HG03064 (cell line): ENCODE data around the gene ANKRD24.
"Not testable (repeated sequence)": the region's sequence is repeated elsewhere in the genome, so short reads cannot be mapped to it uniquely, and the experiment has no call there.

Experiments used
- ATAC-seq: cut with Tn5 transposase; IDR thresholded peaks from one replicate; pipeline ENCODE4 v1.9.1; 2021; ENCODE audit warnings: low read depth; ENCODE audit not compliant: unreplicated experiment

The ANKRD24 gene

GRCh38 chr19:4267101-4267900, 84.8 kb downstream of the ANKRD24 start:
- ATAC-seq, result no peak

DNA sequence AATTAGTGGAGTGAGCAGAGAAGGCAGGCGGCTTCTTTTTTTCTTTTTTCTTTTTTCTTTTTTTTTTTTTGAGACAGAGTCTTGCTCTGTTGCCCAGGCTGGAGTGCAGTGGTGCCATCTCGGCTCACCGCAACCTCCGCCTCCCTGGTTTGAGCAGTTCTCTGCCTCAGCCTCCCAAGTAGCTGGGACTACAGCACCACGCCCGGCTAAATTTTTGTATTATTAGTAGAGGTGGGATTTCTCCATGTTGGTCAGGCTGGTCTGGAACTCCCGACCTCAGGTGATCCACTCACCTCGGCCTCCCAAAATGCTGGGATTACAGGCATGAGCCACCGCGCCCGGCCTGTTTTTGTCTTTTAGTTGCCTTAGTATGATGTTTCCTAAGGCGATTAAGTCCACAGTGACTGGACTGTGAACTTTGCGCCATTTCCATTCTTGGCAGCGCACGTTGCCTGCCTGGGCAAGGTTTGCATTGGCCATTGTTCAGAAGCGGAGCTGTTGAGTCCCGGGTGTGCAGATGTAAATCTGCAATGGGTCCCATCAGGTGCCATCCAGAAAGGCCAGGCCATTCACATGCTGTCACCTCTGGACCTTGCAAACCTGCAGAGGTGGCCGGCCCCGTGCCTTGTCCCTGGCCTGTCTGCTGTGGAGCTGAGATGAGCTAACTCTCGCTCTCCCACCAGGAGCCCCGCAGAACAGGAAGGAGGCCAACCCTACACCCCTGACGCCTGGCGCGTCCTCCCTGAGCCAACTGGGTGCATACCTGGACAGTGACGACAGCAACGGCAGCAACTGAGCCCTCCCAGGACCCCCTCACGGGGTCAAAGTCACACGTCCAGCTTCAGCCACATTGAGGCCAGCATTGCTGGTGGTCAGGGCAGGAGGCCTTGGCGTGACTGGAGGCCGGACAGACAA, 85.7 kb downstream of the ANKRD24 start:
- no peak for ATAC-seq

DNA sequence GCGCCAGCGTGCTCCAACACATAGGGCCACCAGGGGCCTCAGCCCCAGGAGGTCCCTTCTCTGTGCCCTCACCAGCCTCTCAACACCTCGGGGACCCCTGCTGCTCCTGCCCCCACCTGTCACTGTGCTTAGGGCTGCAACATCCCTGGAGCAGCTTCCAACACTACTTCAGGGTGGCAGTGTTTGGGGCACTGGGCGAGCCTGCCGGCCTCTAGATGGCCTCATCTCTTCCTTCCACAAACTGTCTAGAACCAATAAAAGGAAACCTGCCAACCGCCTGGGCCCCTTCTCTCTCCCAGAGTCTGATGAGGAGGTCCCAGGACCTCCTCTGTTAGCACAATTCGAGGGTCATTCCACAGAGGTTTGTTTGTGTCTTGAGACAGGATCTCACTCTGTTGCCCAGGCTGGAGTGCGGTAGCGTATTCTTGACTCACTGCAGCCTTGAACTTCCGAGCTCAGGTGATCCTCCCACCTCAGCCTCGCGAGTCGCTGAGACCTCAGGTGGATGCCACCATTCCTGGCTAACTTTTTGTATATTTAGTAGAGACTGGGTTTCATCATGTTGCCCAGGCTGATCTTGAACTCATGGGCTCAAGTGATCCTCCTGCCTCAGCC, 86.4 kb downstream of the ANKRD24 start:
- no peak for ATAC-seq

GRCh38 chr19:4272894-4273293, 90.4 kb downstream of the ANKRD24 start:
- no peak for ATAC-seq

DNA sequence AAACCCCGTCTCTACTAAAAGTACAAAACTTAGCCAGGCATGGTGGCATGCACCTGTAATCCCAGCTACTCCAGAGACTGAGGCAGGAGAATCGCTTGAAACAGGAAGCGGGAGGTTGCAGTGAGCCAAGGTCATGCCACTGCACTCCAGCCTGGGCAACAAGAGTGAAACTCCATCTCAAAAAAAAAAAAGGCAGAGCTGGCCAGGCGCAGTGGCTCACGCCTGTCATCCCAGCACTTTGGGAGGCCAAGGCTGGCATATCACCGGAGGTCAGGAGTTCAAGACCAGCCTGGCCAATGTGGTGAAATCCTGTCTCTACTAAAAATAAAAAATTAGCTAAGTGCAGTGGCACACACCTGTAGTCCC, 91.8 kb downstream of the ANKRD24 start:
- not testable (repeated sequence) for ATAC-seq
